ENCODE measurements around the gene REXO5.

DNA sequence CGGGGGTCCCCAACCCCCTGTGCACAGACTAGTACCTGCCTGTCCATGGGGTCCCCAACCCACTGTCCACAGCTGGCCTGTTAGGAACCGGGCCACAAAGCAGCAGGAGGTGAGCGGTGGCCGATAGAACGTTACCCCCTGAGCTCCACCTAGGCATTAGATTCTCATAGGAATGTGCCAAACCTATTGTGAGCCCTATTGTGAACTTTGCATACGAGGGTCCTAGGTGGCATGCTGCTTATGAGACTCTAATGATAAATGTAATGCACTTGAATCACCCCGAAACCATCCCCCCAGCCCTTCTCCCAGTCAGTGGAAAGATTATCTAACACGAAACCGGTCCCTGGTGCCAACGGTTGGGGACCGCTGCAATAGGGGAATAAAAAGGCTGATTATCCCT, 1.5 kb downstream of the REXO5 start:
- TF ChIP-seq, protein P1, sequence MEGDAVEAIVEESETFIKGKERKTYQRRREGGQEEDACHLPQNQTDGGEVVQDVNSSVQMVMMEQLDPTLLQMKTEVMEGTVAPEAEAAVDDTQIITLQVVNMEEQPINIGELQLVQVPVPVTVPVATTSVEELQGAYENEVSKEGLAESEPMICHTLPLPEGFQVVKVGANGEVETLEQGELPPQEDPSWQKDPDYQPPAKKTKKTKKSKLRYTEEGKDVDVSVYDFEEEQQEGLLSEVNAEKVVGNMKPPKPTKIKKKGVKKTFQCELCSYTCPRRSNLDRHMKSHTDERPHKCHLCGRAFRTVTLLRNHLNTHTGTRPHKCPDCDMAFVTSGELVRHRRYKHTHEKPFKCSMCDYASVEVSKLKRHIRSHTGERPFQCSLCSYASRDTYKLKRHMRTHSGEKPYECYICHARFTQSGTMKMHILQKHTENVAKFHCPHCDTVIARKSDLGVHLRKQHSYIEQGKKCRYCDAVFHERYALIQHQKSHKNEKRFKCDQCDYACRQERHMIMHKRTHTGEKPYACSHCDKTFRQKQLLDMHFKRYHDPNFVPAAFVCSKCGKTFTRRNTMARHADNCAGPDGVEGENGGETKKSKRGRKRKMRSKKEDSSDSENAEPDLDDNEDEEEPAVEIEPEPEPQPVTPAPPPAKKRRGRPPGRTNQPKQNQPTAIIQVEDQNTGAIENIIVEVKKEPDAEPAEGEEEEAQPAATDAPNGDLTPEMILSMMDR (IDR thresholded peaks at IDR 0.05 in 2 of 3, conservative IDR thresholded peaks at IDR 0.05 in 1 of 3; ENCODE audit: insufficient read depth in 2 of 3, low read depth in 1 of 3, low read length in 3 of 3), result no peak
- TF ChIP-seq POLR2A (conservative IDR thresholded peaks at IDR 0.05), result no peak
- TF ChIP-seq SNAPC5 (CRISPR knock-in tag; IDR thresholded peaks at IDR 0.05), result no peak
- no peak for TF ChIP-seq YY1 (IDR thresholded peaks at IDR 0.05; ENCODE audit: borderline replicate concordance in 1 of 3, control insufficient read depth in 1 of 3, extremely low read depth in 1 of 3, insufficient read depth in 3 of 3, insufficient read length in 1 of 3, insufficient replicate concordance in 2 of 3, low read depth in 1 of 3, low read length in 2 of 3)
- TF ChIP-seq, protein P2, sequence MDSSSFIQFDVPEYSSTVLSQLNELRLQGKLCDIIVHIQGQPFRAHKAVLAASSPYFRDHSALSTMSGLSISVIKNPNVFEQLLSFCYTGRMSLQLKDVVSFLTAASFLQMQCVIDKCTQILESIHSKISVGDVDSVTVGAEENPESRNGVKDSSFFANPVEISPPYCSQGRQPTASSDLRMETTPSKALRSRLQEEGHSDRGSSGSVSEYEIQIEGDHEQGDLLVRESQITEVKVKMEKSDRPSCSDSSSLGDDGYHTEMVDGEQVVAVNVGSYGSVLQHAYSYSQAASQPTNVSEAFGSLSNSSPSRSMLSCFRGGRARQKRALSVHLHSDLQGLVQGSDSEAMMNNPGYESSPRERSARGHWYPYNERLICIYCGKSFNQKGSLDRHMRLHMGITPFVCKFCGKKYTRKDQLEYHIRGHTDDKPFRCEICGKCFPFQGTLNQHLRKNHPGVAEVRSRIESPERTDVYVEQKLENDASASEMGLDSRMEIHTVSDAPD (CRISPR knock-in tag; IDR thresholded peaks at IDR 0.05), result no peak
- TF ChIP-seq MEF2A (IDR thresholded peaks at IDR 0.05; ENCODE audit: control insufficient read depth, low read depth, low read length), result no peak
- no peak for TF ChIP-seq POLR2AphosphoS5 (IDR thresholded peaks at IDR 0.05; ENCODE audit: control insufficient read depth, insufficient read depth, low read depth, low read length)
- no peak for TF ChIP-seq BDP1 (IDR thresholded peaks at IDR 0.05; ENCODE audit: insufficient read depth, insufficient read length)
- TF ChIP-seq RAD21 (CRISPR knock-in tag; conservative IDR thresholded peaks at IDR 0.05 in 1 of 2, IDR thresholded peaks at IDR 0.05 in 1 of 2), result no peak
